Transverse colon (tissue), 4 donors: ENCODE results near the gene SUMF1. TPM values are rescaled to one million over a fixed set of nuclear protein-coding genes. Genes with fewer than 3 reads are reported as not detected.

Experiments used
- DNase-seq: peaks from one replicate; pipeline ENCODE4 v3.0.0-alpha.2; 2019
- H3K27ac ChIP-seq, 4 donors: fragments of 200-600 bp; sonication (generic); 2 replicates each; pipeline ENCODE4 v1.5.1; 2016 to 2018; ENCODE audit warnings: inconsistent platforms in 4 of 4
- H3K27me3 ChIP-seq: fragments of 200-600 bp; sonication (generic); 2 replicates; pipeline ENCODE4 v1.5.1; 2017; ENCODE audit warnings: inconsistent platforms
- H3K36me3 ChIP-seq, 4 donors: fragments of 200-600 bp; sonication (generic); 2 replicates each; pipeline ENCODE4 v1.5.1; 2017 to 2019; ENCODE audit warnings: inconsistent platforms in 4 of 4
- H3K4me1 ChIP-seq, 4 donors: fragments of 200-600 bp; sonication (generic); 2 replicates each; pipeline ENCODE4 v1.5.1; 2017 to 2020; ENCODE audit warnings: inconsistent platforms in 4 of 4
- H3K4me3 ChIP-seq, 4 donors: fragments of 200-600 bp; sonication (generic); 1 replicate in 1 of 4; 2 replicates in 3 of 4; pipeline versions ENCODE4 v1.5.1 to v1.6.1; 2017 to 2019; ENCODE audit warnings: inconsistent platforms in 4 of 4
- H3K9me3 ChIP-seq, 2 donors: fragments of 200-600 bp; sonication (generic); 2 replicates each; pipeline ENCODE4 v1.5.1; 2017 to 2019; ENCODE audit warnings: inconsistent platforms in 2 of 2
- CTCF ChIP-seq, 5 experiments: fragments of 200-600 bp in 3 of 5; fragments of 450-650 bp in 2 of 5; sonication (generic) in 3 of 5; IDR thresholded peaks; 1 replicate in 2 of 5; 2 replicates in 3 of 5; pipeline ENCODE4 v1.5.1; 2016 to 2017; ENCODE audit warnings: antibody characterized with exemption in 5 of 5, inconsistent platforms in 3 of 5, mild to moderate bottlenecking in 2 of 5, moderate library complexity in 1 of 5
- EP300 ChIP-seq: sonication (generic); formaldehyde crosslinking; IDR thresholded peaks from one replicate; pipeline ENCODE4 v1.6.1; 2017; ENCODE audit warnings: antibody characterized with exemption, low read depth
- POLR2A ChIP-seq: fragments of 450-650 bp; IDR thresholded peaks from one replicate; pipeline ENCODE4 v1.6.1; 2016; ENCODE audit warnings: antibody characterized with exemption, mild to moderate bottlenecking, moderate library complexity
- POLR2AphosphoS5 ChIP-seq, 3 donors: sonication (generic); formaldehyde crosslinking; IDR thresholded peaks; one replicate each; pipeline ENCODE4 v1.6.1; 2016; ENCODE audit warnings: antibody characterized with exemption in 3 of 3
- WGBS, 2 donors: methylation state at CpG; one replicate each; pipeline ENCODE4 v1.1.5; 2018; ENCODE audit warnings: low coverage in 1 of 2; 5-methylcytosine and 5-hydroxymethylcytosine counted together
- in situ Hi-C, 4 donors: fragments of 200-750 bp; cut with MboI; loops; one replicate each; pipeline versions ENCODE4 v1.15.0 to v1.15.1; 2017; ENCODE audit warnings: low sequenced_read_pairs in 3 of 4, low pct_ligation_motif_present in 1 of 4, low pct_unique_long_range_greater_than_20kb in 1 of 4
- intact Hi-C: fragments of 100-400 bp; cut with DNase I; formaldehyde crosslinking; loops from one replicate; pipeline ENCODE4 v1.15.1; 2023; ENCODE audit warnings: low total_unique reads
- total RNA-seq, 4 donors: library from RNA; depleted of rRNA; stranded (reverse); fragments of >200 nt; gene quantifications; one replicate each; pipeline ENCODE4 v1.1.0, GENCODE V29; 2016

The SUMF1 gene
- total RNA-seq, 4 donors from 2014 or later = 25.1 to 70.5 (median 65.3) TPM

DNA sequence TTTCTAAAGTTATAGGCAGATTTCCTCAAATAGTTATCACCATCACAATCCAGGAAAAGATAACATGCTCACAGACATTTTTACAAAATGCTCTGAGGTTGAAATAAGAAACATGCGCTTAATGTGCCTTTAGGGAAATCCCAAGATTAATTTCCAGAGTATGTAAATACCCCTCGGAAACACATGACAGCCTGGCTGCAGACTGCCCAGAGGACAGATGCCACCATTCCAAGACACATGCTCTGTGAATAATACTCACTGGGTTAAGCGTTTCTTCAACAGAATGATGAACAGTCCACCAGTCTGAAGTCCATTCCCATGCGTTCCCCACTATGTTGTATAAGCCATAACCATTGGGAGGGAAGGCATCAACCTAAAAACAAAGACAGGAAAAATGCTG is 56.5 kb downstream of the SUMF1 start:
- Histone ChIP-seq H3K27me3 (no peaks in the 10 kb centered on the region), H3K9me3 (no peaks in the 10 kb centered on the region), H3K27ac (no peak overlapping the region), H3K36me3 (no peaks in the 10 kb centered on the region), H3K4me1 (peaks cover 0 to 7% (median 3%) of the 10 kb centered on the region in 4 donors), H3K4me3 (no peak overlapping the region)
- 83 to 87% methylated on average over 4 of the region's 4 CpGs for WGBS, 2 donors
- in situ Hi-C loops = no loop called here
- intact Hi-C loops = no loop called here
- TF ChIP-seq CTCF (IDR thresholded peaks at IDR 0.05) (no peak), POLR2A (no peak), EP300 (no peak), POLR2AphosphoS5 (IDR thresholded peaks at IDR 0.05) (no peak)
- DNase-seq = no peak

GRCh38 chr3:4409971-4410573 is 57.0 kb downstream of the SUMF1 start:
- no peaks in the 10 kb centered on the region for H3K9me3 ChIP-seq
- no peaks in the 10 kb centered on the region for H3K27me3 ChIP-seq
- no peak overlapping the region for H3K27ac ChIP-seq
- peaks cover 0 to 7% (median 3%) of the 10 kb centered on the region in 4 donors for H3K4me1 ChIP-seq
- in situ Hi-C loops = no loop called here
- no peak for TF ChIP-seq EP300
- TF ChIP-seq POLR2AphosphoS5 (IDR thresholded peaks at IDR 0.05) = no peak
- no peak for TF ChIP-seq CTCF (IDR thresholded peaks at IDR 0.05)
- TF ChIP-seq POLR2A = no peak
- DNase-seq = no peak
- H3K36me3 ChIP-seq = peaks cover 0 to 2% (median 0%) of the 10 kb centered on the region in 4 donors
- H3K4me3 ChIP-seq = no peak overlapping the region
- WGBS, 2 donors = 29 to 60% methylated on average over 1 of the region's 1 CpG
- intact Hi-C loops = no loop called here

- no peak overlapping the region for H3K4me3 ChIP-seq
- H3K9me3 ChIP-seq = no peaks in the 10 kb centered on the region
- intact Hi-C loops = no loop called here
Observed at GRCh38 chr3:4409415-4409814, 57.7 kb downstream of the SUMF1 start.

DNA sequence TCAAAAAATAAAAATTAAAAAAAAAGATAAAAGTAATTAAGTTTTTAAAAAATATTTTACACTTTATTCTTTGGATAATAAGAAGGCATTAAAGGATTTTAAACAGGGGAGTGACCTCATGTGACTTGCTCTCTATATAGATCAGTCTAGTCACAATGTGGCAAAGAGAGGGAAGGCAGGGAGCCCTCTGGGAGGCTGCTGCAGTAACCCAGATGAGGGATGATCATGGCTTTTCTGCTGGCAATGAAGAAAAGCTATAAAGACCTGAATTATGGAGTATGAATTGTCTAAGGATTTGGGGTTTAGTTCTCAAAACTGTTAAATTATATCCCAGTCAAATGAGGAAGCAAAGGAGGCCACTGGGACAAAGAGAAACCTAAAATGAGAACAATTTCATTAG is 58.1 kb downstream of the SUMF1 start:
- no peak overlapping the region for H3K27ac ChIP-seq

More at GRCh38 chr3:4409415-4409814, 57.7 kb downstream of the SUMF1 start:
- H3K27me3 ChIP-seq = no peaks in the 10 kb centered on the region
- WGBS, 2 donors = 71 to 78% methylated on average over 4 of the region's 4 CpGs
- no peak overlapping the region for H3K27ac ChIP-seq
- TF ChIP-seq CTCF (IDR thresholded peaks at IDR 0.05) = no peak
- no peak for TF ChIP-seq POLR2A
- no peak for TF ChIP-seq EP300
- TF ChIP-seq POLR2AphosphoS5 (IDR thresholded peaks at IDR 0.05) = no peak
- DNase-seq = no peak
- peaks cover 0 to 7% (median 3%) of the 10 kb centered on the region in 4 donors for H3K4me1 ChIP-seq
- in situ Hi-C loops = no loop called here
- H3K36me3 ChIP-seq = peaks cover 0 to 4% (median 0%) of the 10 kb centered on the region in 4 donors

More for the DNA sequence above, 58.1 kb downstream of the SUMF1 start:
- DNase-seq = no peak
- H3K4me3 ChIP-seq = no peak overlapping the region
- no peaks in the 10 kb centered on the region for H3K9me3 ChIP-seq
- TF ChIP-seq EP300 (no peak), CTCF (IDR thresholded peaks at IDR 0.05) (no peak), POLR2AphosphoS5 (IDR thresholded peaks at IDR 0.05) (no peak), POLR2A (no peak)
- peaks cover 0 to 7% (median 3%) of the 10 kb centered on the region in 4 donors for H3K4me1 ChIP-seq
- no peaks in the 10 kb centered on the region for H3K27me3 ChIP-seq
- intact Hi-C loops = no loop called here
- H3K36me3 ChIP-seq = peaks cover 0 to 4% (median 0%) of the 10 kb centered on the region in 4 donors
- in situ Hi-C loops = no loop called here
